ENCODE results near the gene NFE2.

Gene NFE2

GRCh38 chr12:54341378-54342300 is 40.8 kb upstream of the NFE2 start:
- TF ChIP-seq CEBPB (IDR thresholded peaks at IDR 0.05): no peak
- no peak for TF ChIP-seq EP300 (IDR thresholded peaks at IDR 0.05; ENCODE audit: borderline replicate concordance)
- no peak for TF ChIP-seq ZBTB7A (IDR thresholded peaks at IDR 0.05; ENCODE audit: low read depth)
- no peak for TF ChIP-seq TCF12 (IDR thresholded peaks at IDR 0.05; ENCODE audit: low read depth)
- no peak for TF ChIP-seq MAX (IDR thresholded peaks at IDR 0.05)
- TF ChIP-seq RAD21 (IDR thresholded peaks at IDR 0.05; ENCODE audit: low read depth): no peak
- no peak for TF ChIP-seq CREB1 (IDR thresholded peaks at IDR 0.05; ENCODE audit: low read depth)
- TF ChIP-seq NFIC (IDR thresholded peaks at IDR 0.05): no peak
- TF ChIP-seq REST (IDR thresholded peaks at IDR 0.05; ENCODE audit: low read depth): no peak
- no peak for TF ChIP-seq USF1 (IDR thresholded peaks at IDR 0.05)
- TF ChIP-seq FOXM1 (IDR thresholded peaks at IDR 0.05; ENCODE audit: borderline replicate concordance, low read depth): no peak
- no peak for TF ChIP-seq TAF1 (IDR thresholded peaks at IDR 0.05; ENCODE audit: low read depth)
- no peak for TF ChIP-seq TEAD4 (IDR thresholded peaks at IDR 0.05)

DNA sequence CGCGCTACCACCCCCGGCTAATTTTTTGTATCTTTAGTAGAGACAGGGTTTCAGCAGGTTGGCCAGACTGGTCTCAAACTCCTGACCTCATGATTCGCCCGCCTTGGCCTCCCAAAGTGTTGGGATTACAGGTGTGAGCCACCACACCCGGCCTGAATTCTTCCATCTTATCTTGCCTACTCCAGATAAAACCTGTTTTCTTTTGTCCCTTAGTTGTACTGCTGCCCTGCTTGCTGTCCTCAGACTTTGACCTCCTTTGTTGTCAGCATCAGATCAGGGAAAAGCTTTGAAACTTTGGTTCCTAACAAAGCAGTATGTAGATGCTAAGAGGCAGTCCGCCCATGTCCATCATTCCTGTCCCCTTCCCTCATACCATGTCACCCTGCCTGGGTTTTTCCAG is 40.0 kb upstream of the NFE2 start:
- no peak for TF ChIP-seq YY1 (IDR thresholded peaks at IDR 0.05; ENCODE audit: low read depth)
- TF ChIP-seq CREB1 (IDR thresholded peaks at IDR 0.05; ENCODE audit: low read depth): no peak
- no peak for TF ChIP-seq CEBPB (IDR thresholded peaks at IDR 0.05)
- no peak for TF ChIP-seq TAF1 (IDR thresholded peaks at IDR 0.05; ENCODE audit: low read depth)

GRCh38 chr12:54338698-54339296 is 38.0 kb upstream of the NFE2 start:
- no peak for TF ChIP-seq CREB1 (IDR thresholded peaks at IDR 0.05; ENCODE audit: low read depth)
- TF ChIP-seq EGR1 (IDR thresholded peaks at IDR 0.05): no peak
- TF ChIP-seq MAX (IDR thresholded peaks at IDR 0.05): no peak

- TF ChIP-seq FOXM1 (IDR thresholded peaks at IDR 0.05; ENCODE audit: borderline replicate concordance, low read depth) (no peak), CREB1 (IDR thresholded peaks at IDR 0.05; ENCODE audit: low read depth) (no peak), USF1 (IDR thresholded peaks at IDR 0.05) (no peak), RAD21 (IDR thresholded peaks at IDR 0.05; ENCODE audit: low read depth) (no peak), YY1 (IDR thresholded peaks at IDR 0.05; ENCODE audit: low read depth) (no peak), TCF12 (IDR thresholded peaks at IDR 0.05; ENCODE audit: low read depth) (no peak), TAF1 (IDR thresholded peaks at IDR 0.05; ENCODE audit: low read depth) (no peak), EGR1 (IDR thresholded peaks at IDR 0.05) (no peak), TEAD4 (IDR thresholded peaks at IDR 0.05) (no peak), EP300 (IDR thresholded peaks at IDR 0.05; ENCODE audit: borderline replicate concordance) (no peak), REST (IDR thresholded peaks at IDR 0.05; ENCODE audit: low read depth) (no peak), CEBPB (IDR thresholded peaks at IDR 0.05) (no peak), MAX (IDR thresholded peaks at IDR 0.05) (no peak), NFIC (IDR thresholded peaks at IDR 0.05) (no peak), ZBTB7A (IDR thresholded peaks at IDR 0.05; ENCODE audit: low read depth) (no peak)
Observed at GRCh38 chr12:54337854-54338650, 37.2 kb upstream of the NFE2 start.

- TF ChIP-seq RAD21 (IDR thresholded peaks at IDR 0.05; ENCODE audit: low read depth): no peak
- no peak for TF ChIP-seq NFIC (IDR thresholded peaks at IDR 0.05)
- no peak for TF ChIP-seq CREB1 (IDR thresholded peaks at IDR 0.05; ENCODE audit: low read depth)
- no peak for TF ChIP-seq USF1 (IDR thresholded peaks at IDR 0.05)
Observed at GRCh38 chr12:54337280-54337842, 36.5 kb upstream of the NFE2 start.
